ENCODE data around the gene MAPK12. TPM values are rescaled to one million over a fixed set of nuclear protein-coding genes. Genes with fewer than 3 reads are reported as not detected.

Gene MAPK12
- total RNA-seq, 3 donors from 2014 or later: 3.8 to 9.8 (median 5.3) TPM

GRCh38 chr22:50204571-50204970 lies 56.9 kb downstream of the MAPK12 start:
- H3K36me3 ChIP-seq: no peaks in the 10 kb centered on the region
- TF ChIP-seq POLR2A (IDR thresholded peaks at IDR 0.05): no peak
- no peak overlapping the region for H3K27ac ChIP-seq
- H3K9me3 ChIP-seq: no peaks in the 10 kb centered on the region
- no peaks in the 10 kb centered on the region for H3K4me1 ChIP-seq
- no peak overlapping the region for H3K4me3 ChIP-seq
- DNase-seq (ENCODE audit: low spot score in 2 of 2): no peak
- intact Hi-C loops (cut with DNase I; ENCODE audit: low total_unique reads): loop anchor here (10.0 kb wide), 1 partner anchor 50 kb away; no protein-coding TSS in a partner anchor
- no peaks in the 10 kb centered on the region for H3K27me3 ChIP-seq

GRCh38 chr22:50203288-50203687 lies 58.2 kb downstream of the MAPK12 start:
- no peaks in the 10 kb centered on the region for H3K9me3 ChIP-seq
- TF ChIP-seq POLR2AphosphoS5 (IDR thresholded peaks at IDR 0.05) (no peak), POLR2A (IDR thresholded peaks at IDR 0.05) (no peak), CTCF (IDR thresholded peaks at IDR 0.05) (no peak)
- H3K27ac ChIP-seq: no peak overlapping the region
- intact Hi-C loops (cut with DNase I; ENCODE audit: low total_unique reads): loop anchor here (10.0 kb wide), 1 partner anchor 48 kb away; no protein-coding TSS in a partner anchor
- H3K27me3 ChIP-seq: no peaks in the 10 kb centered on the region
- no peak overlapping the region for H3K4me3 ChIP-seq
- no peaks in the 10 kb centered on the region for H3K36me3 ChIP-seq
- DNase-seq (ENCODE audit: low spot score in 2 of 2): no peak
- no peaks in the 10 kb centered on the region for H3K4me1 ChIP-seq

Other genes starting within 250 kb of the MAPK12 start
- not detected for gene IL17REL, start 248.9 kb downstream of the MAPK12 start, total RNA-seq
- gene TTLL8, start 203.4 kb downstream of the MAPK12 start, total RNA-seq: not detected
- under 1 TPM in 1 of 3 donors, not detected in 2; 0.15 TPM for gene MLC1, start 176.3 kb downstream of the MAPK12 start, total RNA-seq
- gene MOV10L1, start 171.7 kb downstream of the MAPK12 start, total RNA-seq: under 1 TPM; 0.16 to 0.44 (median 0.33) TPM
- gene PANX2, start 91.0 kb downstream of the MAPK12 start, total RNA-seq: 1 to 10 TPM in 2 of 3 donors, under 1 TPM in 1; 0.64 to 2.0 (median 1.8) TPM
- gene TRABD, start 75.8 kb downstream of the MAPK12 start, total RNA-seq: 10 to 100 TPM; 17.3 to 35.7 (median 28.2) TPM
- 10 to 100 TPM; 24.3 to 32.3 (median 31.8) TPM for gene SELENOO, start 60.7 kb downstream of the MAPK12 start, total RNA-seq
- gene TUBGCP6, start 16.7 kb downstream of the MAPK12 start, total RNA-seq: 10 to 100 TPM; 34.2 to 66.2 (median 59.6) TPM
- 10 to 100 TPM; 22.9 to 35.7 (median 29.4) TPM for gene HDAC10, start 10.4 kb downstream of the MAPK12 start, total RNA-seq
- 10 to 100 TPM in 2 of 3 donors, 1 to 10 TPM in 1; 5.7 to 16.5 (median 13.4) TPM for gene MAPK11, start 8.7 kb upstream of the MAPK12 start, total RNA-seq
- gene PLXNB2, start 46.0 kb upstream of the MAPK12 start, total RNA-seq: 100 to 1,000 TPM in 2 of 3 donors, 10 to 100 TPM in 1; 79.0 to 137 (median 122) TPM
- gene DENND6B, start 65.3 kb upstream of the MAPK12 start, total RNA-seq: 1 to 10 TPM; 1.8 to 6.9 (median 5.4) TPM
- gene PPP6R2, start 81.6 kb upstream of the MAPK12 start, total RNA-seq: 10 to 100 TPM; 48.3 to 54.1 (median 49.5) TPM
- gene SBF1, start 213.4 kb upstream of the MAPK12 start, total RNA-seq: 10 to 100 TPM; 30.6 to 33.1 (median 30.6) TPM
- under 1 TPM in 2 of 3 donors, not detected in 1; 0.59 to 0.98 TPM for gene ADM2, start 219.9 kb upstream of the MAPK12 start, total RNA-seq
- gene MIOX, start 225.2 kb upstream of the MAPK12 start, total RNA-seq: not detected
- 10 to 100 TPM; 35.7 to 54.9 (median 39.5) TPM for gene LMF2, start 246.0 kb upstream of the MAPK12 start, total RNA-seq
- gene NCAPH2, start 246.5 kb upstream of the MAPK12 start, total RNA-seq: 10 to 100 TPM; 25.9 to 48.2 (median 43.0) TPM

Measured in breast epithelium (tissue), 4 donors.